Measurements from ENCODE around the gene COP1.
"Not testable (repeated sequence)": the region's sequence is repeated elsewhere in the genome, so short reads cannot be mapped to it uniquely, and the experiment has no call there.

The COP1 gene

GRCh38 chr1:176111835-176112234, 95.3 kb downstream of the COP1 start:
- H3K4me3 ChIP-seq (ENCODE audit: low read depth, low read length), result no peak overlapping the region
- no peak for DNase-seq (ENCODE audit: low read depth)
- TF ChIP-seq CTCF (IDR thresholded peaks at IDR 0.05; ENCODE audit: insufficient read depth, low read depth, low read length, missing control alignments), result no peak

- H3K4me3 ChIP-seq (ENCODE audit: low read depth, low read length), result no peak overlapping the region
- TF ChIP-seq CTCF (IDR thresholded peaks at IDR 0.05; ENCODE audit: insufficient read depth, low read depth, low read length, missing control alignments), result no peak
- no peak for DNase-seq (ENCODE audit: low read depth)
Measured at GRCh38 chr1:176110203-176110602, 96.9 kb downstream of the COP1 start.

- no peak for DNase-seq (ENCODE audit: low read depth)
- H3K4me3 ChIP-seq (ENCODE audit: low read depth, low read length), result no peak overlapping the region
- no peak for TF ChIP-seq CTCF (IDR thresholded peaks at IDR 0.05; ENCODE audit: insufficient read depth, low read depth, low read length, missing control alignments)
Measured at GRCh38 chr1:176102768-176103350, 104.2 kb downstream of the COP1 start.

GRCh38 chr1:176101951-176102642, 105.0 kb downstream of the COP1 start:
- TF ChIP-seq CTCF (IDR thresholded peaks at IDR 0.05; ENCODE audit: insufficient read depth, low read depth, low read length, missing control alignments), result no peak

GRCh38 chr1:176098560-176098959, 108.5 kb downstream of the COP1 start:
- DNase-seq (ENCODE audit: low read depth), result no peak
- no peak for TF ChIP-seq CTCF (IDR thresholded peaks at IDR 0.05; ENCODE audit: insufficient read depth, low read depth, low read length, missing control alignments)
- H3K4me3 ChIP-seq (ENCODE audit: low read depth, low read length), result no peak overlapping the region

More at GRCh38 chr1:176101951-176102642, 105.0 kb downstream of the COP1 start:
- DNase-seq (ENCODE audit: low read depth), result no peak
- H3K4me3 ChIP-seq (ENCODE audit: low read depth, low read length), result no peak overlapping the region

GRCh38 chr1:176096015-176096414, 111.1 kb downstream of the COP1 start:
- peak; percentile 29 for DNase-seq (ENCODE audit: low read depth)
- TF ChIP-seq CTCF (IDR thresholded peaks at IDR 0.05; ENCODE audit: insufficient read depth, low read depth, low read length, missing control alignments), result no peak
- H3K4me3 ChIP-seq (ENCODE audit: low read depth, low read length), result no peak overlapping the region

GRCh38 chr1:176090766-176091165, 116.3 kb downstream of the COP1 start:
- DNase-seq (ENCODE audit: low read depth), result no peak
- no peak overlapping the region for H3K4me3 ChIP-seq (ENCODE audit: low read depth, low read length)
- no peak for TF ChIP-seq CTCF (IDR thresholded peaks at IDR 0.05; ENCODE audit: insufficient read depth, low read depth, low read length, missing control alignments)

GRCh38 chr1:176087746-176088145, 119.3 kb downstream of the COP1 start:
- not testable (repeated sequence) for H3K4me3 ChIP-seq (ENCODE audit: low read depth, low read length); DNase-seq (ENCODE audit: low read depth)
